Spleen (tissue), 11 donors: ENCODE results near the gene PPP1CC. TPM values are rescaled to one million over a fixed set of nuclear protein-coding genes. Genes with fewer than 3 reads are reported as not detected.

ENCODE experiments used
- DNase-seq: peaks from one replicate; pipeline ENCODE4 v3.0.0-alpha.2; 2020
- H3K27ac ChIP-seq, 8 donors: fragments of 200-600 bp; sonication (generic) in 7 of 8; 1 replicate in 4 of 8; 2 replicates in 4 of 8; pipeline versions ENCODE4 v1.5.0 to v1.8.0; 2016 to 2021; ENCODE audit warnings: inconsistent platforms in 4 of 8, mild to moderate bottlenecking in 4 of 8, moderate library complexity in 1 of 8
- H3K27me3 ChIP-seq, 7 donors: fragments of 200-600 bp; sonication (generic) in 6 of 7; replicated peaks in 1 of 7; 1 replicate in 4 of 7; 2 replicates in 3 of 7; pipeline versions ENCODE4 v1.5.0 to v1.8.0; 2016 to 2021; ENCODE audit warnings: inconsistent platforms in 3 of 7, mild to moderate bottlenecking in 1 of 7
- H3K36me3 ChIP-seq, 6 donors: fragments of 200-600 bp; sonication (generic) in 5 of 6; 1 replicate in 4 of 6; 2 replicates in 2 of 6; pipeline versions ENCODE4 v1.5.0 to v1.8.0; 2016 to 2021; ENCODE audit warnings: inconsistent platforms in 2 of 6
- H3K4me1 ChIP-seq, 6 donors: fragments of 200-600 bp; sonication (generic) in 5 of 6; 1 replicate in 3 of 6; 2 replicates in 3 of 6; pipeline versions ENCODE4 v1.5.0 to v1.8.0; 2016 to 2021; ENCODE audit warnings: inconsistent platforms in 3 of 6
- H3K4me3 ChIP-seq, 8 donors: fragments of 200-600 bp; sonication (generic) in 7 of 8; 1 replicate in 4 of 8; 2 replicates in 4 of 8; pipeline versions ENCODE4 v1.5.0 to v1.8.0; 2016 to 2021; ENCODE audit warnings: inconsistent platforms in 4 of 8, mild to moderate bottlenecking in 4 of 8, moderate library complexity in 2 of 8
- H3K9me3 ChIP-seq, 8 donors: fragments of 200-600 bp; sonication (generic) in 7 of 8; 1 replicate in 4 of 8; 2 replicates in 4 of 8; pipeline versions ENCODE4 v1.5.0 to v1.8.0; 2016 to 2021; ENCODE audit warnings: inconsistent platforms in 4 of 8
- CTCF ChIP-seq, 11 experiments: fragments of 200-600 bp in 7 of 11; fragments of 450-650 bp in 4 of 11; sonication (generic) in 4 of 11; IDR thresholded peaks in 8 of 11; conservative IDR thresholded peaks in 3 of 11; 1 replicate in 7 of 11; 2 replicates in 4 of 11; pipeline versions ENCODE4 v1.4.0 to v1.8.0; 2016 to 2021; ENCODE audit warnings: antibody characterized with exemption in 11 of 11, inconsistent platforms in 4 of 11, mild to moderate bottlenecking in 1 of 11
- POLR2A ChIP-seq, 3 donors: fragments of 450-650 bp; IDR thresholded peaks; one replicate each; pipeline ENCODE4 v1.5.1; 2017; ENCODE audit warnings: antibody characterized with exemption in 3 of 3, mild to moderate bottlenecking in 1 of 3
- POLR2AphosphoS5 ChIP-seq, 3 donors: sonication (generic); formaldehyde crosslinking; IDR thresholded peaks; one replicate each; pipeline ENCODE4 v1.5.1; 2017; ENCODE audit warnings: antibody characterized with exemption in 3 of 3
- WGBS, 5 donors: extraction: QIAGEN DNeasy Blood & Tissue Kit in 3 of 5; methylation state at CpG; one replicate each; pipeline versions ENCODE4 v1.1.5 to v1.1.7; 2013 to 2018; 5-methylcytosine and 5-hydroxymethylcytosine counted together
- intact Hi-C: fragments of 100-400 bp; cut with DNase I; formaldehyde crosslinking; loops from one replicate; pipeline ENCODE4 v1.15.0; 2023; ENCODE audit warnings: low total_unique reads
- polyA plus RNA-seq, 3 donors: library from polyadenylated mRNA; stranded (reverse); fragments of 200-250 nt; gene quantifications; one replicate each; pipeline ENCODE4 v1.2.1, GENCODE V29; 2013
- total RNA-seq, 7 donors: library from RNA; depleted of rRNA in 3 of 7; stranded (reverse); fragments of >200 nt in 3 of 7; fragmentation: NEBNext Ultra II Directional in 4 of 7; extraction: Animal tissue kit (Norgen Biotek cat#: 25700) in 4 of 7; gene quantifications; one replicate each; pipeline versions ENCODE4 v1.1.0 to v1.2.1, GENCODE V29; 2016 to 2021
- donor health status: healthy with polysubstance abuse.
- donor health status: DM: no; HTN: no; CAD: no; lungs with moderate emphysema.
- donor health status: DM: no; HTN: no; CAD: no.
- donor health status: Bipolar disorder and iron deficiency.
- donor health status: healthy.
- donor health status: DM: no; HTN: no; CAD: no.
- donor health status: DM: yes; HTN: yes; CAD: no.

Gene PPP1CC
- total and polyA plus RNA-seq, 10 donors, result 74.8 to 173 (median 111) TPM

- Histone ChIP-seq H3K9me3 (no peaks in the 10 kb centered on the region), H3K27me3 (no peaks in the 10 kb centered on the region), H3K4me1 (peaks cover 0 to 18% (median 0%) of the 10 kb centered on the region in 6 donors), H3K4me3 (no peak overlapping the region), H3K27ac (no peak overlapping the region), H3K36me3 (no peaks in the 10 kb centered on the region)
- TF ChIP-seq CTCF (IDR thresholded peaks at IDR 0.05 in 8 of 11, conservative IDR thresholded peaks at IDR 0.05 in 3 of 11) (no peak), POLR2A (IDR thresholded peaks at IDR 0.05) (no peak)
- DNase-seq, result no peak
- intact Hi-C loops, result no loop called here
- WGBS, 5 donors, result 91 to 99% (median 93%) methylated on average over 7 of the region's 7 CpGs
These were observed 43.3 kb upstream of the PPP1CC start for GRCh38 chr12:110786012-110786411.

GRCh38 chr12:110785240-110785639 lies 42.5 kb upstream of the PPP1CC start:
- no peak for DNase-seq
- Histone ChIP-seq H3K27me3 (no peaks in the 10 kb centered on the region), H3K4me3 (no peak overlapping the region), H3K27ac (no peak overlapping the region), H3K4me1 (peaks cover 0 to 20% (median 0%) of the 10 kb centered on the region in 6 donors), H3K36me3 (no peaks in the 10 kb centered on the region), H3K9me3 (no peaks in the 10 kb centered on the region)
- 84 to 90% (median 87%) methylated on average over 7 of the region's 7 CpGs for WGBS, 5 donors
- TF ChIP-seq POLR2A (IDR thresholded peaks at IDR 0.05) (no peak), POLR2AphosphoS5 (IDR thresholded peaks at IDR 0.05) (no peak), CTCF (IDR thresholded peaks at IDR 0.05 in 8 of 11, conservative IDR thresholded peaks at IDR 0.05 in 3 of 11) (no peak)
- intact Hi-C loops, result no loop called here

- Histone ChIP-seq H3K27me3 (no peaks in the 10 kb centered on the region), H3K4me3 (no peak overlapping the region), H3K36me3 (no peaks in the 10 kb centered on the region), H3K9me3 (no peaks in the 10 kb centered on the region), H3K27ac (no peak overlapping the region), H3K4me1 (peaks cover 0 to 35% (median 0%) of the 10 kb centered on the region in 6 donors)
- intact Hi-C loops, result no loop called here
- TF ChIP-seq POLR2AphosphoS5 (IDR thresholded peaks at IDR 0.05) (no peak), CTCF (IDR thresholded peaks at IDR 0.05 in 8 of 11, conservative IDR thresholded peaks at IDR 0.05 in 3 of 11) (no peak), POLR2A (IDR thresholded peaks at IDR 0.05) (no peak)
- no peak for DNase-seq
- 70 to 83% (median 77%) methylated on average over 8 of the region's 8 CpGs for WGBS, 5 donors
These were observed 40.2 kb upstream of the PPP1CC start for GRCh38 chr12:110782922-110783321.

- DNase-seq, result no peak
- Histone ChIP-seq H3K27ac (no peak overlapping the region), H3K4me1 (peaks cover 0 to 35% (median 0%) of the 10 kb centered on the region in 6 donors), H3K4me3 (no peak overlapping the region), H3K9me3 (no peaks in the 10 kb centered on the region), H3K36me3 (no peaks in the 10 kb centered on the region), H3K27me3 (no peaks in the 10 kb centered on the region)
- 35 to 70% (median 51%) methylated on average over 4 of the region's 4 CpGs for WGBS, 5 donors
- intact Hi-C loops, result no loop called here
- TF ChIP-seq POLR2A (IDR thresholded peaks at IDR 0.05), result no peak
- no peak for TF ChIP-seq CTCF (IDR thresholded peaks at IDR 0.05 in 8 of 11, conservative IDR thresholded peaks at IDR 0.05 in 3 of 11)
- no peak for TF ChIP-seq POLR2AphosphoS5 (IDR thresholded peaks at IDR 0.05)
These were observed 39.4 kb upstream of the PPP1CC start for GRCh38 chr12:110782094-110782493.
